WERI-Rb-1 (cell line): ENCODE data around the gene GDPD3.

Experiments
- DNase-seq: peaks from one replicate; pipeline ENCODE4 v3.0.0-alpha.2; 2020
- H3K27ac ChIP-seq: fragments of 250-450 bp; sonication (Bioruptor Pico); 2 replicates; pipeline ENCODE4 v1.5.1; 2020; ENCODE audit warnings: mild to moderate bottlenecking, moderate library complexity
- H3K27me3 ChIP-seq: fragments of 250-450 bp; sonication (Bioruptor Pico); 2 replicates; pipeline ENCODE4 v1.5.1; 2021; ENCODE audit warnings: mild to moderate bottlenecking, low read depth, moderate library complexity; ENCODE audit not compliant: insufficient read depth, severe bottlenecking
- H3K36me3 ChIP-seq: fragments of 250-450 bp; sonication (Bioruptor Pico); 2 replicates; pipeline ENCODE4 v1.5.1; 2020; ENCODE audit warnings: mild to moderate bottlenecking, moderate library complexity
- H3K4me3 ChIP-seq: 2 replicates; pipeline ENCODE4 v1.5.1; 2011; ENCODE audit warnings: low read depth, mild to moderate bottlenecking, control low read depth, low read length
- H3K9me3 ChIP-seq: fragments of 250-450 bp; sonication (Bioruptor Pico); 2 replicates; pipeline ENCODE4 v1.5.1; 2021; ENCODE audit warnings: mild to moderate bottlenecking, moderate library complexity; ENCODE audit not compliant: severe bottlenecking
- CTCF ChIP-seq: IDR thresholded peaks from 2 replicates; pipeline ENCODE4 v1.5.1; 2011; ENCODE audit warnings: low read depth, mild to moderate bottlenecking, control low read depth, inconsistent platforms, low read length

GDPD3 gene

GRCh38 chr16:30143347-30143702 is 30.0 kb upstream of the GDPD3 start:
- Histone ChIP-seq H3K9me3 (no peaks in the 10 kb centered on the region), H3K27ac (no peak overlapping the region), H3K36me3 (no peaks in the 10 kb centered on the region), H3K27me3 (no peaks in the 10 kb centered on the region), H3K4me3 (no peak overlapping the region)
- DNase-seq, result no peak
- no peak for TF ChIP-seq CTCF

DNA sequence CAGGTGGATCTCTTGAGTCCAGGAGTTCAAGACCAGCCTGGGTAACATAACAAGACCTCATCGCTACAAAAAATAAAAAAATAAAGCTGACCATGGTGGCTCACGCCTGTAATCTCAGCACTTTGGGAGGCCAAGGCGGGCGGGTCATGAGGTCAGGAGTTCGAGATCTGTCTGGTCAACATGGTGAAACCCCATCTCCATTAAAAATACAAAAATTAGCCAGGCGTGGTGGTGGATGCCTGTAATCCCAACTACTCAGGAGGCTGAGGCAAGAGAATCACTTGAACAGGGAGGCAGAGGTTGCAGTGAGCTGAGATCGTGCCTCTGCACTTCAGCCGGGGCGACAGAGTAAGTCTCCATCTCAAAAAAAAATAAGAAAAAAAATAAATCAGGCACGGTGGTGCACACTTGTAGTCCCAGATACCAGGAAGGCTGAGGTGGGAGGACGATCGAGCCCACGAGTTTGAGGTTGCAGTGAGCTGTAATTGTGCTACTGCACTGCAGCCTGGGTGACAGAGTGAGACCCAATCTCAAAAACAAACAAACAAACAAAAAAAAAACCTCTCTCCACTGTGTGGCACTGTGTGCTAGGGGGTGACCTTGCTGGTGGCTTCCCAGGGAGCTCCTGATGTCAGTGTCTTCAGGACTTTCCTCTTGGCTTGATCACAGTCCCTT is 29.5 kb upstream of the GDPD3 start:
- DNase-seq, result peak; percentile 49
- TF ChIP-seq CTCF, result peak; percentile 65
- Histone ChIP-seq H3K27ac (no peak overlapping the region), H3K9me3 (no peaks in the 10 kb centered on the region), H3K27me3 (no peaks in the 10 kb centered on the region), H3K4me3 (no peak overlapping the region), H3K36me3 (no peaks in the 10 kb centered on the region)

- no peak overlapping the region for H3K4me3 ChIP-seq
These were observed 28.4 kb upstream of the GDPD3 start for GRCh38 chr16:30141750-30142149.

GRCh38 chr16:30139583-30140481 is 26.5 kb upstream of the GDPD3 start:
- DNase-seq, result no peak
- TF ChIP-seq CTCF, result no peak
- no peak overlapping the region for H3K27ac ChIP-seq
- H3K4me3 ChIP-seq, result no peak overlapping the region
- H3K9me3 ChIP-seq, result no peaks in the 10 kb centered on the region
- no peaks in the 10 kb centered on the region for H3K27me3 ChIP-seq
- no peaks in the 10 kb centered on the region for H3K36me3 ChIP-seq

More at GRCh38 chr16:30141750-30142149, 28.4 kb upstream of the GDPD3 start:
- Histone ChIP-seq H3K27me3 (no peaks in the 10 kb centered on the region), H3K36me3 (no peaks in the 10 kb centered on the region), H3K27ac (no peak overlapping the region), H3K9me3 (no peaks in the 10 kb centered on the region)
- no peak for TF ChIP-seq CTCF
- no peak for DNase-seq

DNA sequence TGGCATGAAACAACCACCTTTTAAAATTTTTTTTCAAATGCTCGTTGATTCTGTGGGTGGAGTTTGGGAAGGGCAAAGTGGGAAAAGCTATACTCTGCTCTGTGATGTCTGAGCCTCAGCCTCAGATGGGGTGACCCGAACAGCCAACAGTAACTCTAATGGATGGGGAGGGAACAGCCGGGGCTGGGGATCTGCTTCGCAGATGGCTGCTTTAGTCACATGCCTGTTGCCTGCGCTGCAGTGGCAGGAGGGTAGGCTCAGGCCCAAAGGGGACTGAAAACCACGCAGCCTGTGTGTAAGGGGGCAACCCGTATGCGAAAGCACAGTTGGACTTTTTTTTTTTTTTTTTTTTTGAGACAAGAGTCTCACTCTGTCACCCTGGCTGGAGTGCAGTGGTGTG is 24.6 kb upstream of the GDPD3 start:
- H3K27me3 ChIP-seq, result no peaks in the 10 kb centered on the region
- H3K36me3 ChIP-seq, result no peaks in the 10 kb centered on the region
- no peak overlapping the region for H3K27ac ChIP-seq
- peak; percentile 56 for DNase-seq
- no peak for TF ChIP-seq CTCF
- peaks cover 2% of the 10 kb centered on the region for H3K9me3 ChIP-seq
- H3K4me3 ChIP-seq, result no peak overlapping the region
